NCI-H2196 treated with DMSO at 0.1 percent for 48 hours (cell line): ENCODE measurements around the gene PARP1.
"Not testable (repeated sequence)": the region's sequence is repeated elsewhere in the genome, so short reads cannot be mapped to it uniquely, and the experiment has no call there.

Experiments used
- DNase-seq: peaks from one replicate; lab custom pipeline; 2025; ENCODE audit not compliant: unreplicated experiment; lab: John Stamatoyannopoulos, UW

Gene PARP1

GRCh38 chr1:226407497-226408284, at the start of gene PARP1:
TSS of gene PARP1 (minus strand) at chr1:226408093. CDS start at chr1:226407929, 164 bp downstream.
- peak; percentile 76 for DNase-seq

- no peak for DNase-seq
Observed at GRCh38 chr1:226457307-226457712, 49.4 kb upstream of the PARP1 start.

GRCh38 chr1:226455843-226456242, 48.0 kb upstream of the PARP1 start:
- no peak for DNase-seq

- no peak for DNase-seq
Observed at GRCh38 chr1:226454349-226454748, 46.5 kb upstream of the PARP1 start.

GRCh38 chr1:226453015-226453704, 45.3 kb upstream of the PARP1 start:
- DNase-seq = no peak

GRCh38 chr1:226450688-226451087, 42.8 kb upstream of the PARP1 start:
- no peak for DNase-seq

- no peak for DNase-seq
Observed at GRCh38 chr1:226449823-226450222, 41.9 kb upstream of the PARP1 start.

- DNase-seq = no peak
Observed at GRCh38 chr1:226447932-226448665, 40.2 kb upstream of the PARP1 start.

- no peak for DNase-seq
Observed at GRCh38 chr1:226446094-226446493, 38.2 kb upstream of the PARP1 start.

GRCh38 chr1:226444901-226445300, 37.0 kb upstream of the PARP1 start:
- no peak for DNase-seq

GRCh38 chr1:226443439-226443838, 35.5 kb upstream of the PARP1 start:
- no peak for DNase-seq

- DNase-seq = no peak
Observed at GRCh38 chr1:226443033-226443432, 35.1 kb upstream of the PARP1 start.

GRCh38 chr1:226441629-226442028, 33.7 kb upstream of the PARP1 start:
- DNase-seq = no peak

GRCh38 chr1:226440512-226440911, 32.6 kb upstream of the PARP1 start:
- DNase-seq = no peak

- no peak for DNase-seq
Observed at GRCh38 chr1:226438007-226438406, 30.1 kb upstream of the PARP1 start.

GRCh38 chr1:226436855-226437491, 29.1 kb upstream of the PARP1 start:
- peak; percentile 56 for DNase-seq

GRCh38 chr1:226436472-226436854, 28.6 kb upstream of the PARP1 start:
- no peak for DNase-seq

GRCh38 chr1:226433341-226433720, 25.4 kb upstream of the PARP1 start:
- no peak for DNase-seq

- DNase-seq = no peak
Observed at GRCh38 chr1:226432586-226433340, 24.9 kb upstream of the PARP1 start.

- DNase-seq = not testable (repeated sequence)
Observed at GRCh38 chr1:226431898-226432297, 24.0 kb upstream of the PARP1 start.
